HG02870 (cell line): ENCODE results near the gene PNRC2.
A peak's percentile ranks its signal among the peaks of the same experiment; 100 is the strongest.
"Not testable (repeated sequence)": the region's sequence is repeated elsewhere in the genome, so short reads cannot be mapped to it uniquely, and the experiment has no call there.

Experiments used
- ATAC-seq: cut with Tn5 transposase; IDR thresholded peaks from one replicate; pipeline ENCODE4 v1.9.1; 2021; ENCODE audit warnings: mild to moderate bottlenecking, moderate library complexity; ENCODE audit not compliant: unreplicated experiment

PNRC2 gene

GRCh38 chr1:23947366-23947765, 12.3 kb upstream of the PNRC2 start:
- no peak for ATAC-seq

GRCh38 chr1:23953020-23953419, 6.6 kb upstream of the PNRC2 start:
- ATAC-seq = no peak

- no peak for ATAC-seq
Observed at GRCh38 chr1:23957096-23957495, 2.5 kb upstream of the PNRC2 start.

GRCh38 chr1:23958040-23958809, 1.4 kb upstream of the PNRC2 start:
- ATAC-seq = not testable (repeated sequence)

GRCh38 chr1:23958810-23959460, 693 bp upstream of the PNRC2 start:
- ATAC-seq = peak; percentile 58

- no peak for ATAC-seq
Observed at GRCh38 chr1:23960291-23961020, 828 bp downstream of the PNRC2 start.

- no peak for ATAC-seq
Observed at GRCh38 chr1:23963617-23964234, 4.1 kb downstream of the PNRC2 start.

- ATAC-seq = no peak
Observed at GRCh38 chr1:23964235-23964668, 4.6 kb downstream of the PNRC2 start.

GRCh38 chr1:23964790-23965740, 5.4 kb downstream of the PNRC2 start:
- no peak for ATAC-seq

- ATAC-seq = no peak
Observed at GRCh38 chr1:23966973-23967493, 7.4 kb downstream of the PNRC2 start.

- ATAC-seq = no peak
Observed at GRCh38 chr1:23967871-23968270, 8.2 kb downstream of the PNRC2 start.

GRCh38 chr1:23977187-23977853, 17.7 kb downstream of the PNRC2 start:
- no peak for ATAC-seq

- no peak for ATAC-seq
Observed at GRCh38 chr1:23977854-23978191, 18.2 kb downstream of the PNRC2 start.

- ATAC-seq = no peak
Observed at GRCh38 chr1:23978805-23979204, 19.2 kb downstream of the PNRC2 start.

- no peak for ATAC-seq
Observed at GRCh38 chr1:23979387-23979880, 19.8 kb downstream of the PNRC2 start.

GRCh38 chr1:23979881-23980727, 20.5 kb downstream of the PNRC2 start, which contains the start of gene SRSF10:
SRSF10 (minus strand) TSS chr1:23980327; CDS start chr1:23980255, 72 bp downstream.
- peak; percentile 82 for ATAC-seq

- ATAC-seq = peak; percentile 35
Observed at GRCh38 chr1:23980728-23981070, 21.1 kb downstream of the PNRC2 start.

GRCh38 chr1:23984417-23985186, 25.0 kb downstream of the PNRC2 start:
- no peak for ATAC-seq
